T-cell (primary cell): ENCODE measurements around the gene GRM1. TPM values are rescaled to one million over a fixed set of nuclear protein-coding genes. Genes with fewer than 3 reads are reported as not detected.
"Not testable (repeated sequence)": the region's sequence is repeated elsewhere in the genome, so short reads cannot be mapped to it uniquely, and the experiment has no call there.

Source experiments
- ATAC-seq, 4 experiments: fragments of 200-7000 bp in 3 of 4; fragments of 150-1000 bp in 1 of 4; cut with Tn5 transposase; replicated peaks in 1 of 4; 1 replicate in 3 of 4; 2 replicates in 1 of 4; pipeline ENCODE4 v1.10.0; 2021; ENCODE audit warnings: moderate library complexity in 3 of 4, mild to moderate bottlenecking in 2 of 4, moderate number of reproducible peaks in 1 of 4
- CTCF ChIA-PET, 2 donors: fragments of 300-600 bp; sonication (Branson Sonifier 250); formaldehyde crosslinking; loops; one replicate each; lab custom pipeline; 2022; ENCODE audit warnings: antibody characterized with exemption in 2 of 2; lab: Charles Lee
- POLR2A ChIA-PET, 2 donors: fragments of 300-600 bp; sonication (Branson Sonifier 250); formaldehyde crosslinking; loops; one replicate each; lab custom pipeline; 2022; ENCODE audit warnings: antibody characterized with exemption in 2 of 2; lab: Charles Lee
- DNase-seq, 35 experiments: peaks; one replicate each; pipeline versions ENCODE4 v3.0.0 to v3.0.0-alpha.2; 2013 to 2023
- H3K27ac ChIP-seq: one replicate; pipeline ENCODE4 v1.5.1; 2013; ENCODE audit warnings: low read length
- H3K27me3 ChIP-seq, 2 experiments: replicated peaks in 1 of 2; 1 replicate in 1 of 2; 2 replicates in 1 of 2; pipeline versions ENCODE4 v1.6.1 to v1.7.0; 2013; ENCODE audit warnings: low read length in 1 of 2, mixed read lengths in 1 of 2; ENCODE audit not compliant: control insufficient read depth in 2 of 2, insufficient read depth in 2 of 2; ENCODE audit errors: extremely low read depth in 1 of 2
- H3K36me3 ChIP-seq, 2 donors: 1 replicate in 1 of 2; 2 replicates in 1 of 2; pipeline versions ENCODE4 v1.6.1 to v1.7.0; 2013; ENCODE audit warnings: low read length in 1 of 2; ENCODE audit not compliant: control insufficient read depth in 2 of 2, insufficient read depth in 1 of 2; ENCODE audit errors: extremely low read depth in 1 of 2
- H3K4me1 ChIP-seq, 2 experiments: 1 replicate in 1 of 2; 2 replicates in 1 of 2; pipeline versions ENCODE4 v1.6.1 to v1.7.0; 2013; ENCODE audit warnings: low read length in 2 of 2, mixed read lengths in 1 of 2; ENCODE audit not compliant: insufficient read depth in 2 of 2, control insufficient read depth in 1 of 2; ENCODE audit errors: extremely low read depth in 1 of 2
- H3K4me3 ChIP-seq, 2 donors: 1 replicate in 1 of 2; 2 replicates in 1 of 2; pipeline versions ENCODE4 v1.5.1 to v1.7.0; 2013; ENCODE audit warnings: mild to moderate bottlenecking in 2 of 2, low read length in 1 of 2, moderate library complexity in 1 of 2; ENCODE audit not compliant: control insufficient read depth in 1 of 2; ENCODE audit errors: extremely low read depth in 1 of 2
- H3K9me3 ChIP-seq: 2 replicates; pipeline ENCODE4 v1.7.0; 2013
- H3K27ac Mint-ChIP-seq, 2 donors: one replicate each; pipeline ENCODE4 v1.8.0; 2020 to 2021; ENCODE audit warnings: mild to moderate bottlenecking in 2 of 2, mixed read lengths in 2 of 2
- H3K27me3 Mint-ChIP-seq, 2 donors: one replicate each; pipeline ENCODE4 v1.8.0; 2021 to 2022; ENCODE audit warnings: mixed read lengths in 2 of 2
- H3K36me3 Mint-ChIP-seq: one replicate; pipeline ENCODE4 v1.8.0; 2021; ENCODE audit warnings: mixed read lengths
- H3K4me1 Mint-ChIP-seq, 3 donors: one replicate each; pipeline ENCODE4 v1.8.0; 2020 to 2022; ENCODE audit warnings: mixed read lengths in 3 of 3, mild to moderate bottlenecking in 1 of 3
- H3K4me3 Mint-ChIP-seq, 3 donors: one replicate each; pipeline ENCODE4 v1.8.0; 2020 to 2022; ENCODE audit warnings: mild to moderate bottlenecking in 3 of 3, mixed read lengths in 3 of 3, moderate library complexity in 3 of 3
- H3K9me3 Mint-ChIP-seq, 3 donors: one replicate each; pipeline ENCODE4 v1.8.0; 2020 to 2022; ENCODE audit warnings: mixed read lengths in 3 of 3
- WGBS: methylation state at CpG from one replicate; pipeline ENCODE4 v1.1.5; 2013; ENCODE audit warnings: missing lambda C conversion rate; ENCODE audit not compliant: insufficient coverage; 5-methylcytosine and 5-hydroxymethylcytosine counted together
- total RNA-seq, 35 experiments: library from RNA in 6 of 35; stranded (reverse) in 6 of 35; fragments of 120-200 nt in 1 of 35; gene quantifications; one replicate each; pipeline versions ENCODE4 v1.2.1 to v1.2.4 and lab custom pipeline; 2013 to 2026

GRM1 gene
- total RNA-seq, 5 donors from 2014 or later (not counting 1 experiment from before 2014, with no cell fraction given): not detected

DNA sequence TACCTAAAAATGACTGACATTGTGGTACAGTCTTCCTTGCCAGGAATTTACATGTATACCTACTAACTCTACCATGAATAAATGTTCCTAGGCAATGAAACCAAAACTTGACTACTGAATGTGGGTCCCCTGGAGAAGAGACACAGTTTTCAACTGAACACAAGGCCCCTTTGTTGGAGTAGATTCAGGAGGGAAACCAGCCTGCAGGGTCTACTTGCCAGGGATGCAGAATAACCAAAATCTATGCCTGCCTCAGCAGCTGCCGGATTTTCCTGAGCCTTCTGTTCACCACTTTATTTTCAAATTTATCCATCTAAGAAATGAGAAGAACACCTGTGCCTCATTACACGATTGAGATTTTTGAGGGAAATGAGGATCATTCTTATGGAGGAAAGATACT is 211.9 kb downstream of the GRM1 start:
- no peaks in the 10 kb centered on the region for H3K36me3 Mint-ChIP-seq
- no peaks in the 10 kb centered on the region for H3K4me1 ChIP-seq
- H3K27me3 ChIP-seq: no peaks in the 10 kb centered on the region
- POLR2A ChIA-PET: no interaction called here
- no peak overlapping the region for H3K4me3 ChIP-seq
- H3K27me3 Mint-ChIP-seq: peaks cover 1 to 12% of the 10 kb centered on the region in 2 donors
- H3K27ac Mint-ChIP-seq: no peak overlapping the region
- no CpG with 5 or more reads among the region's 2 CpGs for WGBS
- H3K36me3 ChIP-seq: no peaks in the 10 kb centered on the region
- DNase-seq (no peak), ATAC-seq (no peak)
- H3K9me3 Mint-ChIP-seq: peaks cover 4 to 9% (median 5%) of the 10 kb centered on the region in 3 donors
- H3K4me3 Mint-ChIP-seq: no peak overlapping the region
- CTCF ChIA-PET: no interaction called here
- H3K9me3 ChIP-seq: no peaks in the 10 kb centered on the region
- no peak overlapping the region for H3K27ac ChIP-seq
- no peaks in the 10 kb centered on the region for H3K4me1 Mint-ChIP-seq

DNA sequence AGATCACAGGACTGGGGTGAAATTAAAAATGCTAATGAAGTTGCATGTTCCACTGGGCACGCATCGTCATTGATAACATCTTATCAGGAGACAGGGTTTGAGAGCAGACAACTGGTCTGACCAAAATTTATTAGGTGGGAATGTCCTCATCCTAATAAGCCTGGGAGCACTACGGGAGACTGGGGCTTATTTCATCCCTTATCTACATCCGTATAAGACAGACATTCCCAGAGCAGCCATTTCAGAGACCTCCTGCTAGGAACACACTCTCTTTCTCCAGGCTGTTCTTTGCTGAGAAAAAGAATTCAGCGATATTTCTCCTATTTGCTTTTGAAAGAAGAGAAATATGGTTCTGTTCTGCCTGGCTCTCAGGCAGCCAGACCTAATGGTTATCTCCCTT is 214.8 kb downstream of the GRM1 start:
- WGBS: 100% methylated on average over 1 of the region's 5 CpGs
- not testable (repeated sequence) for H3K4me3 ChIP-seq, H3K9me3 Mint-ChIP-seq

DNA sequence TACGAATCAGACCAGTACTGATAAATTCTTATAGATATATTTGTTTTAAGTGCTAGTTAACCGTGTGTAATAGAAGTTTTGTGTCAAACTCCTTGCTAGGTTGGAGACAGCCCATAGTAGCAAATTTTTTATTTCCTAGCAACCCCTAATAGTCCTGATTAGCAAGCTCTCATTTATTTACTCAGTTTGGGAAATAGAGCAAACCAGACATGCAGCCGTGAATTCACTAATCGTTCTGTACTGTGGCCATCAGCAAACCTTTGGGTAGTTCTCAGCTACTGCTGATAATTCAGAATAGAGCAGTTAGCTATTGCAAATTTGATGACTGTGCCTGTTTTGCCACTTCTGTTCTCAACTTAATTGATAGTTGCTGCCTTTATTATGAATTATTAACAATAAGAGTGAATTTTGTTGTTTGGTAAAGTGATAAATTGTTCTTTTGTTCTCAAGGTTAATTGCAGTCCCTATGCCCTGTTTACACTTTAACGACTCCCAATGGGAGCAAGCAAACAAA is 215.8 kb downstream of the GRM1 start:
- Histone ChIP-seq H3K9me3 (no peaks in the 10 kb centered on the region), H3K4me3 (no peak overlapping the region), H3K36me3 (no peaks in the 10 kb centered on the region), H3K27ac (no peak overlapping the region), H3K27me3 (no peaks in the 10 kb centered on the region), H3K4me1 (no peaks in the 10 kb centered on the region)
- Mint-ChIP-seq H3K9me3 (peaks cover 4 to 10% (median 9%) of the 10 kb centered on the region in 3 donors), H3K36me3 (no peaks in the 10 kb centered on the region), H3K27ac (no peak overlapping the region), H3K4me1 (no peaks in the 10 kb centered on the region), H3K4me3 (no peak overlapping the region), H3K27me3 (peaks cover 0 to 2% of the 10 kb centered on the region in 2 donors)
- ChIA-PET POLR2A (no interaction called here), CTCF (no interaction called here)
- WGBS: 94% methylated on average over 2 of the region's 5 CpGs
- DNase-seq: no peak
- no peak for ATAC-seq

More for the DNA sequence above, 214.8 kb downstream of the GRM1 start:
- H3K4me1 Mint-ChIP-seq, CTCF ChIA-PET, H3K4me3 Mint-ChIP-seq, DNase-seq, H3K27ac Mint-ChIP-seq, POLR2A ChIA-PET, H3K9me3 ChIP-seq, H3K4me1 ChIP-seq, H3K27ac ChIP-seq, H3K27me3 Mint-ChIP-seq, H3K36me3 Mint-ChIP-seq, H3K36me3 ChIP-seq, H3K27me3 ChIP-seq, ATAC-seq: not testable (repeated sequence)

DNA sequence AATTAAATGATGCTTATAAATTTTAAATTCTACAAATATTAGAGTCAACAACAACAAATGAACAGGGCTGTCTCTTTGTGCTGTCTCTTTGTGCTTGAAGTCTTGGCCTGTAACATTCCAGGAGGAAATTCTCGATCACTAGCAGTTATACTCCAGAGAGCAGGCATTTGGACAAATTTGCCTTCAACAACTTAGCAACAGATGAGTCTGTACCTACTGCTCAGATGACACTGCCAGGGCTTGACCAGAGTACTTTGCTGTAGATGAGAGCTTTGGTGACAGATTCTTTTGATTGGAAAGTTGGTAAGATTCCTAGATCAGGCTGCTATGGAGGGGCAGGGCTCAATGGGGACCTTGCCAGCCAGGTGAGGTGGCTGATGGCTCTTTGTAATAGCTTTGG is 217.2 kb downstream of the GRM1 start:
- POLR2A ChIA-PET: no interaction called here
- no peak for ATAC-seq

DNA sequence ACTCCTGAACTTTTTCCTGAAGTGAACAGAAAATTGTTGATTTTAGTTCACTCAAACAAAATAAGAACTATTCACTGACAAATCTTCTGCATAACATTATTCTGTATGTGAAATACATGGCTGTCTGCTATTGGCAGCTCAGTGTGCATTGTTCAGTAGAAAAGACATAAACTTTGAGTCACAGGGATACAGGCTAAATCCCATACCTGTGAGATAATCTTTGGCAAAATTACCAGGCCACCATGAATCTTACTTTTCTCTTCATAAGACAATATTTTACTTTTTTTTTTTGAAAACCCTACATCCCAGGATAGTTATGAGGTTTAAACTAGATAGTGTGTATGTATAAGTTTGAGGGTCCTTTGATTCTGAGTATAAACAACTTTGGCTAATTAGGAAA is 224.8 kb downstream of the GRM1 start:
- no peak overlapping the region for H3K4me3 Mint-ChIP-seq
- DNase-seq: no peak
- no peaks in the 10 kb centered on the region for H3K9me3 ChIP-seq
- H3K36me3 ChIP-seq: no peaks in the 10 kb centered on the region
- POLR2A ChIA-PET: no interaction called here
- H3K27ac Mint-ChIP-seq: no peak overlapping the region
- H3K9me3 Mint-ChIP-seq: peaks cover 0 to under 1% (median 0%) of the 10 kb centered on the region in 3 donors
- no peak overlapping the region for H3K27ac ChIP-seq
- H3K27me3 Mint-ChIP-seq: no peaks in the 10 kb centered on the region
- CTCF ChIA-PET: no interaction called here
- no peaks in the 10 kb centered on the region for H3K4me1 Mint-ChIP-seq
- no peak for ATAC-seq
- no peaks in the 10 kb centered on the region for H3K27me3 ChIP-seq
- H3K36me3 Mint-ChIP-seq: no peaks in the 10 kb centered on the region
- H3K4me1 ChIP-seq: no peaks in the 10 kb centered on the region
- no peak overlapping the region for H3K4me3 ChIP-seq

More for the DNA sequence above, 217.2 kb downstream of the GRM1 start:
- Mint-ChIP-seq H3K9me3 (peaks cover 4 to 10% (median 9%) of the 10 kb centered on the region in 3 donors), H3K36me3 (no peaks in the 10 kb centered on the region), H3K27ac (no peak overlapping the region), H3K4me1 (no peaks in the 10 kb centered on the region), H3K27me3 (peaks cover 0 to 2% of the 10 kb centered on the region in 2 donors), H3K4me3 (no peak overlapping the region)
- no peak for DNase-seq
- no peak overlapping the region for H3K27ac ChIP-seq
- H3K9me3 ChIP-seq: no peaks in the 10 kb centered on the region
- H3K27me3 ChIP-seq: no peaks in the 10 kb centered on the region
- CTCF ChIA-PET: no interaction called here
- no peaks in the 10 kb centered on the region for H3K36me3 ChIP-seq
- no peak overlapping the region for H3K4me3 ChIP-seq
- WGBS: no CpG with 5 or more reads among the region's 1 CpG
- no peaks in the 10 kb centered on the region for H3K4me1 ChIP-seq

DNA sequence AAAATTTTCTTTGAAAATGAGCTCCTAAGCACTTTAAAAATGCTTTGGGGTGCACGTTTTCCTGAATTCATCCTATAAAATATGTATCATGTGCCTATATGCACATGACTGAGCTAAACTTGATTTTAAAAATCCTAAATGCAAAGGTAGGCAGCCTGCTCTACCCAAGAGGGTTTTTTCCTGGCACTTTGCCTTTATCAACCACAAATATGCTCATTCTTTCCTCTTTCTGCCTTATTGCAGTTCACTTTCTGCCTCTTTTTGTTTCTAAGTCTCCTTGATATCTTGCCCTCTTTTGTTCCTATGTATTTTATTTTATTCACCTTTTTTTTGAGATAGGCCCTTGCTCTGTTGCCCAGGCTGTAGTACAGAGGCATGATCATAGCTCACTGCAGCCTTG is 229.3 kb downstream of the GRM1 start:
- no peak overlapping the region for H3K4me3 ChIP-seq
- POLR2A ChIA-PET: no interaction called here
- H3K4me3 Mint-ChIP-seq: no peak overlapping the region

DNA sequence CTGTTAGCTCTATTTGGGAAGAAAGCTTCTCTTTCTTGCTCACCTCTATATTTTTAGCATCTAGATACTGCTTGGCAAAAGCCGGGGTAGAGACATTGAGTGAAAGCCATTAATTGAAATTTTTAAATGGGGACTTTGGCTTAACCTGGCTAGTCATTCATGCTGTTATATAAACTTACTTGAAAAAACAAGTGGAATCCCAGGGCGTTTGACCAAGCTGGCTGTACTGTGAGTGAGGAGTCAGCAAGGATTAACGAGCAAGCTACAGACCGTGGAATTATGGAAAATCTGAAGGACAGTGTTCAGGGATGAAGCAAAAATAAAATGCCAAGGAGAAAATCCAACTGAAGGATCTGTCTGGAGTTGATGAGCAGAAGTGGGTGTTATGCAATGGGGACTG is 232.0 kb downstream of the GRM1 start:
- H3K9me3 Mint-ChIP-seq: peaks cover 0 to 4% (median 0%) of the 10 kb centered on the region in 3 donors
- Histone ChIP-seq H3K27ac (no peak overlapping the region), H3K4me3 (no peak overlapping the region), H3K4me1 (no peaks in the 10 kb centered on the region), H3K27me3 (no peaks in the 10 kb centered on the region), H3K9me3 (no peaks in the 10 kb centered on the region), H3K36me3 (no peaks in the 10 kb centered on the region)
- WGBS: 59% methylated on average over 3 of the region's 4 CpGs
- ChIA-PET CTCF (no interaction called here), POLR2A (interaction anchor here in 1 of 2 donors (0.7 kb wide), 1 partner anchor 227 kb away, joined by 10 read pairs; no protein-coding TSS in a partner anchor)
- ATAC-seq (no peak), DNase-seq (no peak)
- H3K4me1 Mint-ChIP-seq: no peaks in the 10 kb centered on the region
- no peak overlapping the region for H3K4me3 Mint-ChIP-seq
- no peak overlapping the region for H3K27ac Mint-ChIP-seq
- H3K27me3 Mint-ChIP-seq: no peaks in the 10 kb centered on the region
- no peaks in the 10 kb centered on the region for H3K36me3 Mint-ChIP-seq

More for the DNA sequence above, 229.3 kb downstream of the GRM1 start:
- Histone ChIP-seq H3K4me1 (no peaks in the 10 kb centered on the region), H3K27ac (no peak overlapping the region), H3K9me3 (no peaks in the 10 kb centered on the region), H3K36me3 (no peaks in the 10 kb centered on the region), H3K27me3 (no peaks in the 10 kb centered on the region)
- DNase-seq: no peak
- no peaks in the 10 kb centered on the region for H3K27me3 Mint-ChIP-seq
- H3K9me3 Mint-ChIP-seq: no peaks in the 10 kb centered on the region
- CTCF ChIA-PET: no interaction called here
- H3K27ac Mint-ChIP-seq: no peak overlapping the region
- 40% methylated on average over 1 of the region's 1 CpG for WGBS
- H3K36me3 Mint-ChIP-seq: no peaks in the 10 kb centered on the region
- no peaks in the 10 kb centered on the region for H3K4me1 Mint-ChIP-seq
- ATAC-seq: no peak
